Endothelial cell of umbilical vein (primary cell): ENCODE measurements around the gene URAD. TPM values are rescaled to one million over a fixed set of nuclear protein-coding genes. Genes with fewer than 3 reads are reported as not detected.
A peak's percentile ranks its signal among the peaks of the same experiment; 100 is the strongest.

Source experiments
- BruUV-seq: library from RNA; stranded (reverse); fragments of 400-500 nt; replicated peaks from 2 replicates; lab custom pipeline; 2021; lab: Mats Ljungman, UMichigan
- CTCF ChIA-PET: fragments of 300-600, 350-600 bp; sonication (Branson Sonifier 250); formaldehyde crosslinking; loops from one replicate; lab custom pipeline; 2021; ENCODE audit warnings: antibody characterized with exemption, inconsistent platforms; lab: Charles Lee
- POLR2A ChIA-PET: fragments of 300-600, 350-600 bp; sonication (Branson Sonifier 250); formaldehyde crosslinking; loops from one replicate; lab custom pipeline; 2021; ENCODE audit warnings: antibody characterized with exemption, inconsistent platforms; lab: Charles Lee
- DNase-seq: peaks from one replicate; pipeline ENCODE4 v3.0.0-alpha.2; 2011; ENCODE audit warnings: low read depth, low spot score
- FAIRE-seq: peaks from 2 replicates; lab custom pipeline; 2011; peaks lifted over from hg19 to GRCh38; lab: Jason Lieb, UNC
- H2AFZ ChIP-seq: 2 replicates; pipeline ENCODE4 v1.6.0; 2012; ENCODE audit warnings: low read depth, low read length, control low read depth, inconsistent platforms
- H3K27ac ChIP-seq: 2 replicates; pipeline ENCODE4 v1.5.1; 2011; ENCODE audit warnings: low read depth, mild to moderate bottlenecking, control low read depth, low read length, moderate library complexity; ENCODE audit not compliant: insufficient read depth
- H3K27me3 ChIP-seq, 2 experiments: 2 replicates each; pipeline versions ENCODE4 v1.6.0 to v1.6.1; 2011; ENCODE audit warnings: low read length in 2 of 2, mixed read lengths in 1 of 2; ENCODE audit not compliant: control insufficient read depth in 2 of 2, insufficient read depth in 2 of 2
- H3K36me3 ChIP-seq, 2 experiments: 2 replicates in 1 of 2; 3 replicates in 1 of 2; pipeline ENCODE4 v1.5.1; 2011; ENCODE audit warnings: low read length in 2 of 2, mild to moderate bottlenecking in 1 of 2, moderate library complexity in 1 of 2; ENCODE audit not compliant: control insufficient read depth in 2 of 2, insufficient read depth in 2 of 2; ENCODE audit errors: extremely low read depth in 1 of 2
- H3K4me1 ChIP-seq: 3 replicates; pipeline ENCODE4 v1.5.1; 2011; ENCODE audit warnings: mild to moderate bottlenecking, low read length; ENCODE audit not compliant: control insufficient read depth, insufficient read depth; ENCODE audit errors: extremely low read depth
- H3K4me2 ChIP-seq: 2 replicates; pipeline ENCODE4 v1.6.1; 2011; ENCODE audit warnings: low read length, control low read depth, mixed read lengths; ENCODE audit not compliant: insufficient read depth
- H3K4me3 ChIP-seq, 3 experiments: fragments of 200-600 bp in 1 of 3; sonication (generic), shearing (Covaris generic) in 1 of 3; replicated peaks in 1 of 3; 2 replicates each; pipeline ENCODE4 v1.5.1; 2011 to 2016; ENCODE audit warnings: control low read depth in 3 of 3, low read length in 3 of 3, mild to moderate bottlenecking in 2 of 3, inconsistent platforms in 1 of 3, low read depth in 1 of 3, moderate library complexity in 1 of 3; ENCODE audit not compliant: insufficient read depth in 1 of 3
- H3K79me2 ChIP-seq: 2 replicates; pipeline ENCODE4 v1.6.0; 2012; ENCODE audit warnings: low read length, inconsistent platforms; ENCODE audit not compliant: control insufficient read depth, insufficient read depth
- H3K9ac ChIP-seq: replicated peaks from 2 replicates; pipeline ENCODE3; 2011; ENCODE audit warnings: low read length, control low read depth; ENCODE audit not compliant: insufficient read depth; ENCODE audit errors: extremely low read depth
- H3K9me1 ChIP-seq: replicated peaks from 3 replicates; pipeline ENCODE4 v1.6.0; 2011; ENCODE audit warnings: mild to moderate bottlenecking, low read length; ENCODE audit not compliant: control insufficient read depth, insufficient read depth; ENCODE audit errors: extremely low read depth
- H3K9me3 ChIP-seq: replicated peaks from 2 replicates; pipeline ENCODE4 v1.5.1; 2012; ENCODE audit warnings: low read length, inconsistent platforms; ENCODE audit not compliant: control insufficient read depth, insufficient read depth
- H4K20me1 ChIP-seq: replicated peaks from 2 replicates; pipeline ENCODE3; 2011; ENCODE audit warnings: mild to moderate bottlenecking, low read length; ENCODE audit not compliant: control insufficient read depth, insufficient read depth; ENCODE audit errors: extremely low read depth
- EZH2 ChIP-seq: IDR thresholded peaks from 2 replicates; pipeline ENCODE4 v1.6.1; 2012; ENCODE audit warnings: borderline replicate concordance, low read depth, mild to moderate bottlenecking, moderate library complexity, low read length, inconsistent platforms; ENCODE audit not compliant: severe bottlenecking
- FOS ChIP-seq: IDR thresholded peaks from 2 replicates; pipeline ENCODE4 v1.6.1; 2011; ENCODE audit warnings: mild to moderate bottlenecking, low read length, moderate library complexity, borderline replicate concordance; ENCODE audit not compliant: insufficient read depth
- JUN ChIP-seq: IDR thresholded peaks from 2 replicates; pipeline ENCODE4 v1.6.1; 2011; ENCODE audit warnings: borderline replicate concordance, low read depth; ENCODE audit not compliant: insufficient read length, insufficient read depth
- MYC ChIP-seq: IDR thresholded peaks from one replicate; pipeline ENCODE4 v1.6.1; 2011; ENCODE audit warnings: mild to moderate bottlenecking, low read depth, low read length
- POLR2A ChIP-seq: IDR thresholded peaks from 2 replicates; pipeline ENCODE4 v1.6.1; 2012; ENCODE audit warnings: low read depth, mild to moderate bottlenecking, control low read depth, low read length
- POLR2AphosphoS5 ChIP-seq: IDR thresholded peaks from 2 replicates; pipeline ENCODE4 v1.6.1; 2012; ENCODE audit warnings: low read depth, mild to moderate bottlenecking, control low read depth, low read length, moderate library complexity; ENCODE audit not compliant: insufficient read depth
- dilution Hi-C: fragments of 300-500 bp; cut with MboI; formaldehyde crosslinking; loops from one replicate; pipeline ENCODE4 v1.15.0; 2019; ENCODE audit warnings: low sequenced_read_pairs; ENCODE audit not compliant: extremely low pct_ligation_motif_present
- intact Hi-C: fragments of 100-400 bp; cut with micrococcal nuclease; formaldehyde crosslinking; loops from one replicate; pipeline ENCODE4 v1.10.0; 2022
- polyA plus RNA-seq, 4 experiments: library from polyadenylated mRNA; depleted of rRNA in 3 of 4; stranded (reverse) in 3 of 4; unstranded in 1 of 4; fragments of >200 nt; gene quantifications; 2 replicates each; pipeline versions ENCODE4 v1.2.1 to v1.2.3, GENCODE V29; 2011 to 2012; ENCODE audit warnings: missing spikeins in 1 of 4
- total RNA-seq: library from RNA; stranded (reverse); gene quantifications from 2 replicates; pipeline ENCODE4 v1.2.3, GENCODE V29; 2021
- TF ChIP-seq, protein P1 (sequence below), 2 donors: IDR thresholded peaks; 1 replicate in 1 of 2; 2 replicates in 1 of 2; pipeline ENCODE4 v1.5.1; 2011; ENCODE audit warnings: low read length in 2 of 2, mild to moderate bottlenecking in 2 of 2, moderate library complexity in 2 of 2, control low read depth in 1 of 2, inconsistent platforms in 1 of 2, low read depth in 1 of 2; ENCODE audit not compliant: insufficient read depth in 1 of 2; ENCODE audit errors: extremely low read depth in 1 of 2
- TF ChIP-seq, protein P2 (sequence below): IDR thresholded peaks from 2 replicates; pipeline ENCODE4 v1.6.1; 2011; ENCODE audit not compliant: insufficient read depth, insufficient read length

The URAD gene
- total and polyA plus RNA-seq, 2 donors (not counting 3 experiments of a cell fraction or from before 2014, with no cell fraction given), result not detected

DNA sequence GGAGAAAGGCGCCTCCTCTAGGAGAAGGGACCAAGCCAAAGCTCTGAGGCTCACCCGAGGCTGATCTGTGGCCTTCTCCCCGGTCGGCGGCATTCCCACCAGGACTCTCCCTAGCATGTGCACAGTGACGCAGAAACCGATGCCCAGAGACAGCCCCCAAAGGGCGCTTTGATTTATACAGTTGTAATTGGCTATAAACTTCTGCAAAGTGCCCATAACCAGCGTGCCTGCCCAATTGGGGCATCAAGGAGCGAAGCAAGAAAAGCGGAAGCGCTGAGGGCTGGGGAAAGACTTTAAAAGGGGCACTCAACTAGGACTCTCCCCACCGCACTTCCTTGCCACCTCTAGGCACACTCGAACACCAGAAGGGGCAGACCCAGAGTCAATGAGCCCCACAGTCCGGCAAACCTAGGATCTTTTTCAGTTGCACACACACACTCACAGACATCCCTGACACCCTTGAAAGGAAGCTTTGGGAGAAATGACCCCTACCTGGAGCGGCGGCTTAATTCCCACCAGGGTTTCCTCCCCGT is 21.2 kb downstream of the URAD start:
- no peaks in the 10 kb centered on the region for H3K36me3 ChIP-seq
- BruUV-seq, result no TSS peak
- H4K20me1 ChIP-seq, result no peaks in the 10 kb centered on the region
- dilution Hi-C loops (no loop called here), intact Hi-C loops (no loop called here)
- H3K9ac ChIP-seq, result no peak overlapping the region
- H3K27ac ChIP-seq, result no peak overlapping the region
- no peaks in the 10 kb centered on the region for H3K4me1 ChIP-seq
- no peaks in the 10 kb centered on the region for H3K9me1 ChIP-seq
- H3K4me3 ChIP-seq, result no peak overlapping the region
- ChIA-PET POLR2A (no interaction called here), CTCF (interaction anchor here (0.9 to 1.8 kb wide), 4 partner anchors 13 to 605 kb away, joined by 3 to 6 read pairs (median 4); no protein-coding TSS in a partner anchor)
- TF ChIP-seq, protein P1, sequence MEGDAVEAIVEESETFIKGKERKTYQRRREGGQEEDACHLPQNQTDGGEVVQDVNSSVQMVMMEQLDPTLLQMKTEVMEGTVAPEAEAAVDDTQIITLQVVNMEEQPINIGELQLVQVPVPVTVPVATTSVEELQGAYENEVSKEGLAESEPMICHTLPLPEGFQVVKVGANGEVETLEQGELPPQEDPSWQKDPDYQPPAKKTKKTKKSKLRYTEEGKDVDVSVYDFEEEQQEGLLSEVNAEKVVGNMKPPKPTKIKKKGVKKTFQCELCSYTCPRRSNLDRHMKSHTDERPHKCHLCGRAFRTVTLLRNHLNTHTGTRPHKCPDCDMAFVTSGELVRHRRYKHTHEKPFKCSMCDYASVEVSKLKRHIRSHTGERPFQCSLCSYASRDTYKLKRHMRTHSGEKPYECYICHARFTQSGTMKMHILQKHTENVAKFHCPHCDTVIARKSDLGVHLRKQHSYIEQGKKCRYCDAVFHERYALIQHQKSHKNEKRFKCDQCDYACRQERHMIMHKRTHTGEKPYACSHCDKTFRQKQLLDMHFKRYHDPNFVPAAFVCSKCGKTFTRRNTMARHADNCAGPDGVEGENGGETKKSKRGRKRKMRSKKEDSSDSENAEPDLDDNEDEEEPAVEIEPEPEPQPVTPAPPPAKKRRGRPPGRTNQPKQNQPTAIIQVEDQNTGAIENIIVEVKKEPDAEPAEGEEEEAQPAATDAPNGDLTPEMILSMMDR (IDR thresholded peaks at IDR 0.05; ENCODE audit: extremely low read depth in 1 of 2, insufficient read depth in 1 of 2, low read depth in 1 of 2, low read length in 2 of 2), result no peak
- TF ChIP-seq POLR2AphosphoS5, result no peak
- TF ChIP-seq EZH2, result peak; percentile 16
- DNase-seq, result no peak
- H3K9me3 ChIP-seq, result no peaks in the 10 kb centered on the region
- no peak for FAIRE-seq
- no peaks in the 10 kb centered on the region for H3K79me2 ChIP-seq
- H3K27me3 ChIP-seq, result peaks cover 90 to 98% of the 10 kb centered on the region in 2 experiments
- no peak overlapping the region for H3K4me2 ChIP-seq
- H2AFZ ChIP-seq, result no peak overlapping the region

DNA sequence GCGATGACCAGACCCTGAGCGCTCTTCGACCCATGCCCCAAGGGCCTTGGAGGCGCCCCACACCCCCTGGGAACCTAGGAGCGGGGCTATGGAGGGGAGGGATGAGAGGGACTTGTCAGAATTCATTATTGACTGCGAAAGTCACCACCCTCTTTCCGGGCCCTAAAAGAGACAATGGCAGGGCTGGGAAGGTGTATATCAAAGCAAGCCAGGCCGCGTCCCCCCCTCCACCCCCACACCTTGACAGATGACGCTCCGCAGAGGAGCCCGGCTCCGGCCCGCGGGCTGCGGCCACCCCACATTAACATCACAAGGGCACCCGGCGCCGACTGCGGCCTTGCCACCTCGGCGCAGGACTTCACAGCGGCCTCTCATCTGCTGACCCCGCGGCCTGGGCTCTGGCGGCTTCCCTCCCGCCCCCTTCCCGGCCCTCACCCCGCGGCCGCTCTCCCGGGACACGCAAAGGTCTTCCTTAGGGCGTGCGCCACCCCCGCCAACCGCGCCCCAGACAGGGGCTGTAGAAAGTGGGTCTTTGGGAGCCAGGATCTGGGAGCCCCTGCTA is 21.8 kb downstream of the URAD start:
- no peaks in the 10 kb centered on the region for H3K9me3 ChIP-seq
- no peaks in the 10 kb centered on the region for H3K9me1 ChIP-seq
- H2AFZ ChIP-seq, result no peak overlapping the region
- BruUV-seq, result no TSS peak
- no peak overlapping the region for H3K4me3 ChIP-seq
- ChIA-PET POLR2A (no interaction called here), CTCF (interaction anchor here (1.2 to 1.8 kb wide), 3 partner anchors 11 to 140 kb away, joined by 4 to 6 read pairs (median 5); no protein-coding TSS in a partner anchor)
- no peaks in the 10 kb centered on the region for H3K36me3 ChIP-seq
- no peak overlapping the region for H3K9ac ChIP-seq
- peaks cover 84 to 98% of the 10 kb centered on the region in 2 experiments for H3K27me3 ChIP-seq
- intact Hi-C loops, result no loop called here
- DNase-seq, result no peak
- no peak for FAIRE-seq
- H3K4me2 ChIP-seq, result no peak overlapping the region
- H4K20me1 ChIP-seq, result no peaks in the 10 kb centered on the region
- TF ChIP-seq EZH2 (peak; percentile 64), FOS (no peak), JUN (no peak), MYC (no peak), POLR2A (no peak)
- TF ChIP-seq, protein P1 (IDR thresholded peaks at IDR 0.05; ENCODE audit: extremely low read depth in 1 of 2, insufficient read depth in 1 of 2, low read depth in 1 of 2, low read length in 2 of 2), result no peak
- TF ChIP-seq, protein P2, sequence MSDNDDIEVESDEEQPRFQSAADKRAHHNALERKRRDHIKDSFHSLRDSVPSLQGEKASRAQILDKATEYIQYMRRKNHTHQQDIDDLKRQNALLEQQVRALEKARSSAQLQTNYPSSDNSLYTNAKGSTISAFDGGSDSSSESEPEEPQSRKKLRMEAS, result no peak
- dilution Hi-C loops, result no loop called here
- no peaks in the 10 kb centered on the region for H3K79me2 ChIP-seq
- H3K27ac ChIP-seq, result no peak overlapping the region
- H3K4me1 ChIP-seq, result no peaks in the 10 kb centered on the region
